NK-92 (cell line): ENCODE measurements around the gene RBM10.

Source experiments
- DNase-seq: peaks from one replicate; lab custom pipeline; 2025; ENCODE audit not compliant: unreplicated experiment; lab: John Stamatoyannopoulos, UW

The RBM10 gene

DNA sequence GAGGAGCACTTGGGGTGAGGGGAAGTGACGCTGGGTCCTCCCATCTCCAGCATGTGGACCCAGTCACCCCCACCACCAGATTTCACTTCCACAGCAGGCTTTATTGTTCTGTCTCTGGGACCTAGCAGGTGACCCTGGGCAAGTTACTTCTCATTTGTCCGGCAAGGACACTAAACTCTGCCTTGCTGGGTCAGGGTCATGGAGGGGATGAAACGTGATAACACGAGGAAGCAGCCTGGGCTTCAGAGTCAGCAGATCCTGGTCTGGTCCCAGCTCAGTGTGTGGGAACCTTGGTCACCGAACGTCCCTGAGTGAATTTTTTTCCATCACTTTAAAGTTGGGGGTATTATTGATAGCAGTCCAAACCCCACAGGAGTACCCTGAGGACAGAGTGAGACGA lies 52.5 kb downstream of the RBM10 start:
- no peak for DNase-seq

- no peak for DNase-seq
These were observed 53.1 kb downstream of the RBM10 start for GRCh38 chrX:47198026-47198686.

GRCh38 chrX:47198687-47199080 lies 53.7 kb downstream of the RBM10 start:
- DNase-seq = no peak

- no peak for DNase-seq
These were observed 54.3 kb downstream of the RBM10 start for GRCh38 chrX:47199286-47199685.

GRCh38 chrX:47200385-47201150 lies 55.5 kb downstream of the RBM10 start:
- no peak for DNase-seq

- no peak for DNase-seq
These were observed 56.4 kb downstream of the RBM10 start for GRCh38 chrX:47201345-47201944.

GRCh38 chrX:47202316-47202715 lies 57.3 kb downstream of the RBM10 start:
- DNase-seq = no peak

DNA sequence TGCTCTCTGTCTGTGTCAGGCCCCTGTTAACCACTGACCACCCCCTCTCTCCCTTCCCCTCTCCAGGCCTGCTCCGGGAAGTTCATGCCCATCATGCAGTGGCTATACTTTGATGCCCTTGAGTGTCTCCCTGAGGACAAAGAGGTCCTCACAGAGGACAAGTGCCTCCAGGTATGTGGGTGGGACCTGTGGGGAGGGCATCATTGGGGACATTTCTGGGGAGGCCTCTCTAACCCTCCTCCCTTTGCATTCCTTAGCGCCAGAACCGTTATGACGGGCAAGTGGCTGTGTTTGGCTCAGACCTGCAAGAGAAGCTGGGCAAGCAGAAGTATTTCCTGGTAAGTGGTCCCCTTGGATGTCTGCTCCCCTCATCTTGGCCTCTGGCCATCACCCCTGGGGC lies 57.9 kb downstream of the RBM10 start:
- DNase-seq = no peak

DNA sequence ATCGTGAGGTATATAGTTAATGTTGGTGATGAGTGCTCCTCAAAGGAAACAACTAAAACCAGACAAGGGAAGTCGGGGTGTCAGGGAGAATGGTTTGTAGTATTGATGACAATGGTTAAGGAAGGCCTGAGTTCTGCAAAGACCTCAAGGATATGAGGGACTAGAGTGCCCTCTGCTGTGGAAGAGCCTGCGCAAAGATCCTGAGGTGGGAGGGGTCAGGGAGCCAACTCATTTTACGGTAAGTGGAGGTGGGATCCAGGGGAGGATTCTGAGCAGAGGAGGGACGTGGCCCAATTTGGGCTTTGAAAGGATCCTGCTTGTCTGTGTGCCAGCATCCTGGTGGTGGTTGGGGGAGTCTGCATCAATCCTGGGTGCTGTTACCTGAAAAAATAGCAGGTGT lies 59.9 kb downstream of the RBM10 start:
- DNase-seq = no peak

GRCh38 chrX:47206316-47206715 lies 61.3 kb downstream of the RBM10 start:
- no peak for DNase-seq

- DNase-seq = no peak
These were observed 63.1 kb downstream of the RBM10 start for GRCh38 chrX:47208108-47208507.

GRCh38 chrX:47209508-47210238 lies 64.7 kb downstream of the RBM10 start:
- no peak for DNase-seq

DNA sequence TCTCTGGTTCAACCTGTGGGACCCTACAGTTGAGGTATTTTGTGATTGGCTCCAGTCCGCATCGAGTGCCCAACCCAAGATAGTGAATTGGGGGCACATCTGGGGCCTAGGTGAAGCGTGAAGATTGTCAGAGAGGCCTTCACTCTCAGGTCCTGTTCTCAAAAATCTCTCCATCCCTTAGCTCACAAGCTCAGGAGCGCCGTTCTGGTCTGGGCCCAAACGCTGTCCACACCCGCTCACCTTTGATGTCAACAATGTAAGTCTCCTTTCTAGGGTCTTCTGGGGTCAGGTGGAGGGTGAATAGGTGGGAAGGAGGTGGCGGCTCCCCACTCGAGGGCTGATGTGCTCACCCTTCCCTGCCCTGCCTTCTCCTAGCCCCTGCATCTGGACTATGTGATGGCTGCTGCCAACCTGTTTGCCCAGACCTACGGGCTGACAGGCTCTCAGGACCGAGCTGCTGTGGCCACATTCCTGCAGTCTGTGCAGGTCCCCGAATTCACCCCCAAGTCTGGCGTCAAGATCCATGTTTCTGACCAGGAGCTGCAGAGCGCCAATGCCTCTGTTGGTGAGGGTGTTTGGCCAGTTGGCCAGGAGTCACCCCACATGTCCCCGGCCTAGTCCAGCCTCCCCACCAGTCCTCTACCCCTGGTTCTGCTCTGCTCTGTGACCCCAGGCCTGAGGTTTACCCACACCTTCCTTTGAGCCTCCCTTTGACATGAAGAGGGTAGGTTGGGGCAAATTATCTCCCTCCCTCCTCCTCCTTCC lies 65.8 kb downstream of the RBM10 start:
- no peak for DNase-seq

GRCh38 chrX:47212381-47213293 lies 67.6 kb downstream of the RBM10 start:
- DNase-seq = no peak

DNA sequence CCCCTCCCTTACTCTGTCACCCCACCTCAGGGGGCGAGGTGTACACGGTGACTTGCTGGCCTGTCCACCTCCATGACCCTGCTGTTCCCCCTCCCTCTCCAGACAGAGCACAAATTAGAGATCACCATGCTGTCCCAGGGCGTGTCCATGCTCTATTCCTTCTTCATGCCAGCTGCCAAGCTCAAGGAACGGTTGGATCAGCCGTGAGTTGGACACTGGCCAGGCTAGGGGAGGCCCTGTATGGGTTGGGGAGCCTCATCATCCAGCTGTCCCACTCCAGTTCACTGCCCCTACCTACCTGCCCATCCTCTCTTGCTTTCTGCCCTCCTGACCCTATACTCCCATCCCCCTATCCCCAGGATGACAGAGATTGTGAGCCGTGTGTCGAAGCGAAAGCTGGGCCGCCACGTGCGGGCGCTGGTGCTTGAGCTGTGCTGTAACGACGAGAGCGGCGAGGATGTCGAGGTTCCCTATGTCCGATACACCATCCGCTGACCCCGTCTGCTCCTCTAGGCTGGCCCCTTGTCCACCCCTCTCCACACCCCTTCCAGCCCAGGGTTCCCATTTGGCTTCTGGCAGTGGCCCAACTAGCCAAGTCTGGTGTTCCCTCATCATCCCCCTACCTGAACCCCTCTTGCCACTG lies 69.5 kb downstream of the RBM10 start:
- DNase-seq = no peak

GRCh38 chrX:47215291-47215900 lies 70.4 kb downstream of the RBM10 start:
- DNase-seq = no peak

DNA sequence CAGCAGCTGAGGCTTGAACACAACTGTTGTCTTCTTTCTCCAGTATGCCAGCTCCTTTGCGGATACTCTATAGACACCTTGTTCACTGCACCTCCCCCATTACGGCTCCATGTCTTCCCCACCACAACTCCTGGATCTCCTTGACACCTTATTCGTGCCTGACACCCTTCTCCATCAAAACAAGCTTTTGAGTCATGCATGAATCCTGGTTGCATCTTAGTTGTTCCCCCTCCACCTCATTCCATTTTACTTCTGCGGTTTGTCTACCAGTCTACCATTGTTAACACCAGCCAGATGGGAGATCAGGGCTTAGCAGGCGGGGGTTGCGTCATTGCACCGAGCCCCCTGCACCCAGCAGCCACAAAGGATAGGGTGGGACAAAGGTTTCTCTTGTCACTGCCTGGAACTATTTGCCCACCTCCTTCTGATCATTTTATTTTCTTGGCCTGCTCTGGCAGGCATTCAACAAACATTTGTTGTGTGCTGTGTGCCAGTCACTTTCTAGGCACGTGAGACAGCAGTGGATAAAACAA lies 71.4 kb downstream of the RBM10 start:
- no peak for DNase-seq

- no peak for DNase-seq
These were observed 72.3 kb downstream of the RBM10 start for GRCh38 chrX:47217121-47217851.
